Hematopoietic multipotent progenitor cell treated with erythropoietin and hydrocortisone succinate and interleukin-3 and kit ligand, for 4 days (in vitro differentiated cells): ENCODE data around the gene ACOT4.
"Not testable (repeated sequence)": the region's sequence is repeated elsewhere in the genome, so short reads cannot be mapped to it uniquely, and the experiment has no call there.

Experiments
- DNase-seq: peaks from one replicate; pipeline ENCODE4 v3.0.0-alpha.2; 2015

ACOT4 gene

GRCh38 chr14:73634011-73634833 is 42.5 kb downstream of the ACOT4 start:
- DNase-seq, result no peak

- DNase-seq, result not testable (repeated sequence)
Measured at GRCh38 chr14:73636355-73636754, 44.7 kb downstream of the ACOT4 start.

GRCh38 chr14:73637830-73638229 is 46.2 kb downstream of the ACOT4 start:
- DNase-seq, result no peak

DNA sequence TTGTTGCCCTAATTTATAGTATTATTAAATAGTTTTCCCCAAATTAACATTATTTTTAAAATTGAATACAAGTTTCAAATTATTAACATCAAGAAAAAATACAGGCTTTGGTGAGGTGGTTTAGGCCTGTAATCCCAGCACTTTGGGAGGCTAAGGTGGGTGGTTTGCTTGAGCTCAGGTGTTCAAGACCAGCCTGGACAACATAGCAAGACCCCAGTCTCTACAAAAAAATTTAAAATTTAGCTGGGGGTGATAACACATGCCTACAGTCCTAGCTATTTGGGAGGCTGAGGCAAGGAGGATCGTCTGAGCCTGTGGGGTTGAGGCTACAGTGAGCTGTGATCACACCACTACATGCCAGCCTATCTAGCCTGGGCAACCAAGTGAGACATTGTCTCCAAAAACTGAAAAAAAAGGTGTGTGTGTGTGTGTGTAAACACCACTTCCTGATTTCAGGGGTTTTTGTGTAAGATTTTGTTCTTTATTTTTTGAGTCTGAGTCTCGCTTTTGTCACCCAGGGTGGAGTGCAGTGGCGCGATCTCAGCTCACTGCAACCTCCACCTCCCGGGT is 49.2 kb downstream of the ACOT4 start:
- DNase-seq, result no peak

DNA sequence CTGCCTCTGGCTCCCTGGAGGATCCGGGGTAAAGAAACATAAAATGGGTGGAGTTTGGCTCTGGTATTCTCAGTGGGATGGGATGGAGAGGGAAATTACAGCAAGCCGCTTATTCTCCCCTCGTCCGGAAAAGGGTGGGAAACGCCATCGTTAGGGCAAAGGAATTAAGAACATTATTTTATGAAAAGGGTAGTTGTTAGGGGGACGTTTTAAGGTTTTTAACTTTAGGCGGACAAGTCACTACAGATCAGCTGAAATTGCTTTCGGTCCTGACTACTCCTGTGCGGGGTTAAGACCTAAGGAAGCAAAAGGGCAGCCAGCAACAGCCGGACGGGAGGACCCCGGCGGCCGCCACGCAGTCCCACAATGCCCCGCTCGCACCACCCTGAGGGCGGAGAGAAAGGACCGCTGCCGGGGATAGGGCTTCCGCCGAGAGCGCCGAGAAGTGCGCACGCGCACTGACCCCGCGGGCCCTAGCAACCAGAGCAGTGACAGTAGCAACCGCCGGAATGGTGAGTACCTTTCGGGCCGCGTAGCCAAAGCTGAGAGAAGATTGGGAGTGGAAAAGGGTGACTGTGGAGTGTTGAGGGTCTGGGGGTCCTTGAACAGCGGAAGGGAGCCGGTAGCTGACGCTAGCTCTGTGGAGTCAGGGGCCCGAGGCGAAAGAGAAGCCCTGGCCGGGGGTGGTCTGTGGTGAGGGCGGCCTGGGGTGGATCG is 53.0 kb downstream of the ACOT4 start, which contains the start of gene DNAL1:
TSS of gene DNAL1 (plus strand) at position 456 of the 717 bp plus-strand sequence. CDS start at position 510, 54 bp downstream.
- peak; percentile 97 for DNase-seq

- no peak for DNase-seq
Measured at GRCh38 chr14:73645248-73645610, 53.6 kb downstream of the ACOT4 start.
